PC-3 (cell line): Measurements from ENCODE around the gene S100PBP.

Experiments used
- CTCF ChIP-seq: fragments of 300-600 bp; sonication (generic); conservative IDR thresholded peaks from 2 replicates; pipeline ENCODE4 v1.5.1; 2017; ENCODE audit warnings: antibody characterized with exemption, low read depth, mild to moderate bottlenecking, low read length
- EZH2 ChIP-seq: fragments of 300-600 bp; sonication (generic); IDR thresholded peaks from one replicate; pipeline ENCODE4 v1.6.1; 2017; ENCODE audit warnings: antibody characterized with exemption, mild to moderate bottlenecking, low read length; ENCODE audit not compliant: unreplicated experiment
- EZH2phosphoT487 ChIP-seq: fragments of 300-600 bp; sonication (generic); IDR thresholded peaks from 2 replicates; pipeline ENCODE4 v1.6.1; 2018; ENCODE audit warnings: mild to moderate bottlenecking, antibody characterized with exemption, low read length, borderline replicate concordance

GRCh38 chr1:32783851-32784250, 33.6 kb upstream of the S100PBP start:
- TF ChIP-seq CTCF (no peak), EZH2 (no peak), EZH2phosphoT487 (no peak)
